OCI-M2 (cell line): ENCODE measurements around the gene QRICH2.
"Not testable (repeated sequence)": the region's sequence is repeated elsewhere in the genome, so short reads cannot be mapped to it uniquely, and the experiment has no call there.

Experiments
- DNase-seq: peaks from one replicate; lab custom pipeline; 2025; ENCODE audit not compliant: unreplicated experiment; lab: John Stamatoyannopoulos, UW

Gene QRICH2

GRCh38 chr17:76333673-76334505, 25.8 kb upstream of the QRICH2 start:
- DNase-seq: no peak

GRCh38 chr17:76331083-76331482, 23.0 kb upstream of the QRICH2 start:
- DNase-seq: no peak

GRCh38 chr17:76329664-76330063, 21.6 kb upstream of the QRICH2 start:
- DNase-seq: no peak

GRCh38 chr17:76327696-76328095, 19.6 kb upstream of the QRICH2 start:
- DNase-seq: no peak

- no peak for DNase-seq
These were observed 18.2 kb upstream of the QRICH2 start for GRCh38 chr17:76326306-76326705.

GRCh38 chr17:76318586-76318985, 10.5 kb upstream of the QRICH2 start:
- DNase-seq: no peak

GRCh38 chr17:76317535-76317934, 9.5 kb upstream of the QRICH2 start:
- DNase-seq: no peak

GRCh38 chr17:76314392-76315227, 6.5 kb upstream of the QRICH2 start:
- no peak for DNase-seq

- DNase-seq: no peak
These were observed 4.7 kb upstream of the QRICH2 start for GRCh38 chr17:76312735-76313134.

GRCh38 chr17:76309461-76309860, 1.4 kb upstream of the QRICH2 start:
- DNase-seq: no peak

- DNase-seq: no peak
These were observed 644 bp downstream of the QRICH2 start for GRCh38 chr17:76307299-76307965.

- DNase-seq: not testable (repeated sequence)
These were observed 3.0 kb downstream of the QRICH2 start for GRCh38 chr17:76305135-76305454.

- DNase-seq: no peak
These were observed 3.6 kb downstream of the QRICH2 start for GRCh38 chr17:76304226-76305134.

GRCh38 chr17:76297436-76297835, 10.6 kb downstream of the QRICH2 start:
- no peak for DNase-seq

- no peak for DNase-seq
These were observed 11.2 kb downstream of the QRICH2 start for GRCh38 chr17:76296889-76297288.

- DNase-seq: no peak
These were observed 11.9 kb downstream of the QRICH2 start for GRCh38 chr17:76296186-76296585.

- DNase-seq: no peak
These were observed 15.0 kb downstream of the QRICH2 start for GRCh38 chr17:76293106-76293505.

GRCh38 chr17:76292567-76292966, 15.5 kb downstream of the QRICH2 start:
- DNase-seq: no peak

- no peak for DNase-seq
These were observed 26.3 kb downstream of the QRICH2 start for GRCh38 chr17:76281573-76282371.

- no peak for DNase-seq
These were observed 27.4 kb downstream of the QRICH2 start for GRCh38 chr17:76280650-76281049.
